GM12875 (cell line): Measurements from ENCODE around the gene RFPL4A.

Experiments used
- H3K4me3 ChIP-seq: one replicate; pipeline ENCODE4 v1.5.1; 2011; ENCODE audit warnings: low read depth, low read length, control low read depth
- CTCF ChIP-seq: IDR thresholded peaks from 2 replicates; pipeline ENCODE4 v1.5.1; 2011; ENCODE audit warnings: low read depth, mild to moderate bottlenecking, control low read depth, inconsistent platforms, low read length, moderate library complexity, borderline replicate concordance; ENCODE audit not compliant: insufficient read depth

RFPL4A gene

GRCh38 chr19:55811340-55811739, 52.4 kb downstream of the RFPL4A start:
- TF ChIP-seq CTCF, result no peak
- H3K4me3 ChIP-seq, result no peak overlapping the region

GRCh38 chr19:55812449-55812848, 53.6 kb downstream of the RFPL4A start:
- H3K4me3 ChIP-seq, result no peak overlapping the region
- TF ChIP-seq CTCF, result no peak
